DOHH2 (cell line): Measurements from ENCODE around the gene BICDL1.

ENCODE experiments used
- EZH2phosphoT487 ChIP-seq: fragments of 200-600 bp; sonication (generic); IDR thresholded peaks from 2 replicates; pipeline ENCODE4 v1.6.1; 2017; ENCODE audit warnings: borderline replicate concordance, mild to moderate bottlenecking, antibody characterized with exemption, low read length, moderate library complexity, mixed read lengths
- TF ChIP-seq, protein P1 (sequence below): fragments of 200-600 bp; sonication (generic); IDR thresholded peaks from one replicate; pipeline ENCODE4 v1.5.1; 2014; ENCODE audit warnings: antibody characterized with exemption, mild to moderate bottlenecking, low read depth, low read length; ENCODE audit not compliant: poor library complexity, severe bottlenecking

DNA sequence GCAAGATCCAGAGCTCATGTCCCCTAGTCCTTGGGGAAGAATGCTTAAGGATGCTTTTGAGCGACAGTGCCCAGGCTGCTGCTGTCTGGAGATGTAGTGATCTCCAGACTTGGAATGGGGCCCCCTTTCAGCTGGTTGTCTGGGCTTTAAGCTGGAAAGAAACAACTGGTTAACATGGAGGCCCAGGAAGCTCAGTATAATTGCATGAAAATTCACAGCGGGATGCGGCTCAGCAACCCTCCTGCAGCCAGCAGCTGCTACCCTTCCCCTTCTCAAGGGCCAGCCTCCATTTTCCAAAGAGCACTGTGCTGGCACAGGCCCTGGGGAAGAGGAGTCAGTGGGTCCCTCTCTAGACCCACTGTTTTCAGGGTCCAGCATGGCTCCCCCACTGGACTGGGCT, 101.2 kb downstream of the BICDL1 start:
- TF ChIP-seq, protein P1, sequence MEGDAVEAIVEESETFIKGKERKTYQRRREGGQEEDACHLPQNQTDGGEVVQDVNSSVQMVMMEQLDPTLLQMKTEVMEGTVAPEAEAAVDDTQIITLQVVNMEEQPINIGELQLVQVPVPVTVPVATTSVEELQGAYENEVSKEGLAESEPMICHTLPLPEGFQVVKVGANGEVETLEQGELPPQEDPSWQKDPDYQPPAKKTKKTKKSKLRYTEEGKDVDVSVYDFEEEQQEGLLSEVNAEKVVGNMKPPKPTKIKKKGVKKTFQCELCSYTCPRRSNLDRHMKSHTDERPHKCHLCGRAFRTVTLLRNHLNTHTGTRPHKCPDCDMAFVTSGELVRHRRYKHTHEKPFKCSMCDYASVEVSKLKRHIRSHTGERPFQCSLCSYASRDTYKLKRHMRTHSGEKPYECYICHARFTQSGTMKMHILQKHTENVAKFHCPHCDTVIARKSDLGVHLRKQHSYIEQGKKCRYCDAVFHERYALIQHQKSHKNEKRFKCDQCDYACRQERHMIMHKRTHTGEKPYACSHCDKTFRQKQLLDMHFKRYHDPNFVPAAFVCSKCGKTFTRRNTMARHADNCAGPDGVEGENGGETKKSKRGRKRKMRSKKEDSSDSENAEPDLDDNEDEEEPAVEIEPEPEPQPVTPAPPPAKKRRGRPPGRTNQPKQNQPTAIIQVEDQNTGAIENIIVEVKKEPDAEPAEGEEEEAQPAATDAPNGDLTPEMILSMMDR, result no peak
- no peak for TF ChIP-seq EZH2phosphoT487
